GM23338 (cell line): ENCODE measurements around the gene NRIP3.

ENCODE experiments used
- CREB1 ChIP-seq: fragments of 250-450 bp; sonication (Bioruptor Pico); IDR thresholded peaks from 2 replicates; pipeline ENCODE4 v1.5.0; 2020; ENCODE audit warnings: low read depth, mild to moderate bottlenecking, moderate library complexity
- CTCF ChIP-seq, 2 experiments: fragments of 200-600 bp in 1 of 2; sonication (generic) in 1 of 2; conservative IDR thresholded peaks; 2 replicates each; pipeline versions ENCODE4 v1.5.1 to v1.6.1; 2016 to 2017; ENCODE audit warnings: antibody characterized with exemption in 2 of 2, low read depth in 2 of 2, mild to moderate bottlenecking in 2 of 2, moderate library complexity in 1 of 2
- EZH2 ChIP-seq: fragments of 200-600 bp; sonication (generic); IDR thresholded peaks from one replicate; pipeline ENCODE4 v1.8.0; 2017; ENCODE audit warnings: antibody characterized with exemption, mild to moderate bottlenecking, low read depth; ENCODE audit not compliant: unreplicated experiment
- ZNF331 ChIP-seq: fragments of 250-450 bp; sonication (Bioruptor Pico); IDR thresholded peaks from 2 replicates; pipeline ENCODE4 v1.5.0; 2020; ENCODE audit warnings: low read depth, mild to moderate bottlenecking, moderate library complexity
- TF ChIP-seq, protein P1 (sequence below): IDR thresholded peaks from one replicate; pipeline ENCODE4 v1.6.1; 2018; ENCODE audit warnings: antibody characterized with exemption; ENCODE audit not compliant: unreplicated experiment

DNA sequence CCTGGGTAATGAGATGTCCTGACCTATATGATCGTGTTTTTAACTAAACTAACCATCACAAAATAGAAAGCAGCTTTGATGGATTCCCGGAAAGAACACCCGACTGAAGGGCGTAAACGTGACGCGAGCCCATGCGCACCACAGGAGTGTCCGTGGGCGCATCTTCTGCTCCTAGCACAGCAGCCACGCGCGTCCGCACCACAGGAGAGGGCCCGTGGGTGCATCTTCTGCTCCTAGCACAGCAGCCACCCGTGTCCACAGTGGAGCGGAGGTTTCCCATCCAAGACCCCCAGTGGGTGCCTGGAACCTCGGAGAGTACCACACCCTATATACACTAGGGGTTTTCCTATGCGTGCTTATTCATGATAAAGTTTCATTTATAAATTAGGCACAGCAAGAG is 36.1 kb upstream of the NRIP3 start:
- TF ChIP-seq, protein P1, sequence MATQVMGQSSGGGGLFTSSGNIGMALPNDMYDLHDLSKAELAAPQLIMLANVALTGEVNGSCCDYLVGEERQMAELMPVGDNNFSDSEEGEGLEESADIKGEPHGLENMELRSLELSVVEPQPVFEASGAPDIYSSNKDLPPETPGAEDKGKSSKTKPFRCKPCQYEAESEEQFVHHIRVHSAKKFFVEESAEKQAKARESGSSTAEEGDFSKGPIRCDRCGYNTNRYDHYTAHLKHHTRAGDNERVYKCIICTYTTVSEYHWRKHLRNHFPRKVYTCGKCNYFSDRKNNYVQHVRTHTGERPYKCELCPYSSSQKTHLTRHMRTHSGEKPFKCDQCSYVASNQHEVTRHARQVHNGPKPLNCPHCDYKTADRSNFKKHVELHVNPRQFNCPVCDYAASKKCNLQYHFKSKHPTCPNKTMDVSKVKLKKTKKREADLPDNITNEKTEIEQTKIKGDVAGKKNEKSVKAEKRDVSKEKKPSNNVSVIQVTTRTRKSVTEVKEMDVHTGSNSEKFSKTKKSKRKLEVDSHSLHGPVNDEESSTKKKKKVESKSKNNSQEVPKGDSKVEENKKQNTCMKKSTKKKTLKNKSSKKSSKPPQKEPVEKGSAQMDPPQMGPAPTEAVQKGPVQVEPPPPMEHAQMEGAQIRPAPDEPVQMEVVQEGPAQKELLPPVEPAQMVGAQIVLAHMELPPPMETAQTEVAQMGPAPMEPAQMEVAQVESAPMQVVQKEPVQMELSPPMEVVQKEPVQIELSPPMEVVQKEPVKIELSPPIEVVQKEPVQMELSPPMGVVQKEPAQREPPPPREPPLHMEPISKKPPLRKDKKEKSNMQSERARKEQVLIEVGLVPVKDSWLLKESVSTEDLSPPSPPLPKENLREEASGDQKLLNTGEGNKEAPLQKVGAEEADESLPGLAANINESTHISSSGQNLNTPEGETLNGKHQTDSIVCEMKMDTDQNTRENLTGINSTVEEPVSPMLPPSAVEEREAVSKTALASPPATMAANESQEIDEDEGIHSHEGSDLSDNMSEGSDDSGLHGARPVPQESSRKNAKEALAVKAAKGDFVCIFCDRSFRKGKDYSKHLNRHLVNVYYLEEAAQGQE: no peak
- TF ChIP-seq CTCF (conservative IDR thresholded peaks at IDR 0.05; ENCODE audit: low read depth in 2 of 2): no peak
- TF ChIP-seq CREB1: no peak
- no peak for TF ChIP-seq EZH2
- no peak for TF ChIP-seq ZNF331 (CRISPR knock-in tag)
